Measurements from ENCODE around the gene NR3C2. TPM values are rescaled to one million over a fixed set of nuclear protein-coding genes. Genes with fewer than 3 reads are reported as not detected.

NR3C2 gene
- total and polyA plus RNA-seq, 4 donors: 2.0 to 11.5 (median 3.2) TPM

- Histone ChIP-seq H3K9ac (ENCODE audit: low read depth in 1 of 2, low read length in 2 of 2) (no peak overlapping the region), H3K27ac (ENCODE audit: low read depth in 1 of 2, low read length in 2 of 2) (no peak overlapping the region), H3K9me3 (ENCODE audit: control insufficient read depth in 4 of 4, low read length in 3 of 4) (no peaks in the 10 kb centered on the region), H3K36me3 (ENCODE audit: control insufficient read depth in 4 of 4, insufficient read depth in 3 of 4, low read depth in 1 of 4, low read length in 3 of 4) (no peaks in the 10 kb centered on the region), H3K27me3 (ENCODE audit: control insufficient read depth in 4 of 4, insufficient read depth in 4 of 4, low read length in 3 of 4) (no peaks in the 10 kb centered on the region), H3K4me3 (ENCODE audit: low read depth in 1 of 3, low read length in 3 of 3) (no peak overlapping the region), H3K4me1 (ENCODE audit: control insufficient read depth in 4 of 4, insufficient read depth in 4 of 4, low read length in 3 of 4) (peaks cover 0 to 3% (median 0%) of the 10 kb centered on the region in 4 donors)
- DNase-seq (ENCODE audit: low spot score): no peak
- TF ChIP-seq GABPA (IDR thresholded peaks at IDR 0.05 in 1 of 2, conservative IDR thresholded peaks at IDR 0.05 in 1 of 2): no peak
- TF ChIP-seq CTCF (IDR thresholded peaks at IDR 0.05; ENCODE audit: low read depth, low read length, missing input control): no peak
- TF ChIP-seq JUND (IDR thresholded peaks at IDR 0.05): peak; percentile 34
- TF ChIP-seq HNF4A (conservative IDR thresholded peaks at IDR 0.05): peak; percentile 44 to 52
- no peak for TF ChIP-seq RAD21 (IDR thresholded peaks at IDR 0.05)
- 93% methylated on average over 5 of the region's 5 CpGs for WGBS
Measured at GRCh38 chr4:148173397-148174017, 268.7 kb downstream of the NR3C2 start.

- peaks cover 0 to 3% (median 0%) of the 10 kb centered on the region in 4 donors for H3K4me1 ChIP-seq (ENCODE audit: control insufficient read depth in 4 of 4, insufficient read depth in 4 of 4, low read length in 3 of 4)
- no peaks in the 10 kb centered on the region for H3K36me3 ChIP-seq (ENCODE audit: control insufficient read depth in 4 of 4, insufficient read depth in 3 of 4, low read depth in 1 of 4, low read length in 3 of 4)
- no peak for TF ChIP-seq JUND (IDR thresholded peaks at IDR 0.05)
- TF ChIP-seq TAF1 (conservative IDR thresholded peaks at IDR 0.05): no peak
- no peak for TF ChIP-seq MAX (IDR thresholded peaks at IDR 0.05)
- TF ChIP-seq CTCF (IDR thresholded peaks at IDR 0.05; ENCODE audit: low read depth, low read length, missing input control): no peak
- TF ChIP-seq RXRA (IDR thresholded peaks at IDR 0.05): no peak
- TF ChIP-seq REST (IDR thresholded peaks at IDR 0.05): no peak
- no peak for TF ChIP-seq SP1 (IDR thresholded peaks at IDR 0.05)
- TF ChIP-seq GABPA (IDR thresholded peaks at IDR 0.05 in 1 of 2, conservative IDR thresholded peaks at IDR 0.05 in 1 of 2): no peak
- TF ChIP-seq NR2F2 (IDR thresholded peaks at IDR 0.05): no peak
- no peak for TF ChIP-seq RAD21 (IDR thresholded peaks at IDR 0.05)
- no peak for TF ChIP-seq ATF3 (IDR thresholded peaks at IDR 0.05)
- TF ChIP-seq FOXA2 (IDR thresholded peaks at IDR 0.05): no peak
- TF ChIP-seq HNF4A (conservative IDR thresholded peaks at IDR 0.05): no peak
- TF ChIP-seq YY1 (IDR thresholded peaks at IDR 0.05): no peak
- no peak for TF ChIP-seq HNF4G (IDR thresholded peaks at IDR 0.05)
- TF ChIP-seq ZBTB33 (IDR thresholded peaks at IDR 0.05): no peak
- no peak for TF ChIP-seq EGR1 (IDR thresholded peaks at IDR 0.05; ENCODE audit: low read depth in 2 of 2)
- TF ChIP-seq FOXA1 (IDR thresholded peaks at IDR 0.05): no peak
- H3K27ac ChIP-seq (ENCODE audit: low read depth in 1 of 2, low read length in 2 of 2): no peak overlapping the region
- H3K4me3 ChIP-seq (ENCODE audit: low read depth in 1 of 3, low read length in 3 of 3): no peak overlapping the region
- DNase-seq (ENCODE audit: low spot score): no peak
- no peaks in the 10 kb centered on the region for H3K27me3 ChIP-seq (ENCODE audit: control insufficient read depth in 4 of 4, insufficient read depth in 4 of 4, low read length in 3 of 4)
- H3K9me3 ChIP-seq (ENCODE audit: control insufficient read depth in 4 of 4, low read length in 3 of 4): no peaks in the 10 kb centered on the region
- H3K9ac ChIP-seq (ENCODE audit: low read depth in 1 of 2, low read length in 2 of 2): no peak overlapping the region
- 94% methylated on average over 3 of the region's 3 CpGs for WGBS
Measured at GRCh38 chr4:148171596-148171995, 270.6 kb downstream of the NR3C2 start.
